HG03378 (cell line): ENCODE data around the gene PCSK6.

Experiments
- ATAC-seq: cut with Tn5 transposase; IDR thresholded peaks from one replicate; pipeline ENCODE4 v1.9.1; 2021; ENCODE audit warnings: mild to moderate bottlenecking, moderate library complexity; ENCODE audit not compliant: unreplicated experiment

PCSK6 gene

GRCh38 chr15:101448336-101448735 is 41.2 kb downstream of the PCSK6 start:
- ATAC-seq: no peak

GRCh38 chr15:101447561-101448071 is 41.9 kb downstream of the PCSK6 start:
- ATAC-seq: no peak

- no peak for ATAC-seq
Measured at GRCh38 chr15:101447168-101447533, 42.4 kb downstream of the PCSK6 start.

- no peak for ATAC-seq
Measured at GRCh38 chr15:101446518-101447167, 42.9 kb downstream of the PCSK6 start.

GRCh38 chr15:101445562-101446517 is 43.7 kb downstream of the PCSK6 start:
- ATAC-seq: no peak

- no peak for ATAC-seq
Measured at GRCh38 chr15:101444807-101445508, 44.5 kb downstream of the PCSK6 start.

- ATAC-seq: no peak
Measured at GRCh38 chr15:101444015-101444414, 45.5 kb downstream of the PCSK6 start.

- ATAC-seq: no peak
Measured at GRCh38 chr15:101442272-101442671, 47.2 kb downstream of the PCSK6 start.

- no peak for ATAC-seq
Measured at GRCh38 chr15:101441696-101442095, 47.8 kb downstream of the PCSK6 start.

GRCh38 chr15:101440846-101441590 is 48.5 kb downstream of the PCSK6 start:
- ATAC-seq: no peak

GRCh38 chr15:101439920-101440319 is 49.6 kb downstream of the PCSK6 start:
- no peak for ATAC-seq

GRCh38 chr15:101439285-101439919 is 50.1 kb downstream of the PCSK6 start:
- ATAC-seq: no peak

- ATAC-seq: no peak
Measured at GRCh38 chr15:101438482-101439284, 50.8 kb downstream of the PCSK6 start.

GRCh38 chr15:101437618-101438481 is 51.7 kb downstream of the PCSK6 start:
- ATAC-seq: no peak

- no peak for ATAC-seq
Measured at GRCh38 chr15:101437209-101437608, 52.3 kb downstream of the PCSK6 start.

- ATAC-seq: no peak
Measured at GRCh38 chr15:101436526-101436925, 53.0 kb downstream of the PCSK6 start.

GRCh38 chr15:101435761-101436160 is 53.7 kb downstream of the PCSK6 start:
- no peak for ATAC-seq
